Measurements from ENCODE around the gene SMIM45.

SMIM45 gene

DNA sequence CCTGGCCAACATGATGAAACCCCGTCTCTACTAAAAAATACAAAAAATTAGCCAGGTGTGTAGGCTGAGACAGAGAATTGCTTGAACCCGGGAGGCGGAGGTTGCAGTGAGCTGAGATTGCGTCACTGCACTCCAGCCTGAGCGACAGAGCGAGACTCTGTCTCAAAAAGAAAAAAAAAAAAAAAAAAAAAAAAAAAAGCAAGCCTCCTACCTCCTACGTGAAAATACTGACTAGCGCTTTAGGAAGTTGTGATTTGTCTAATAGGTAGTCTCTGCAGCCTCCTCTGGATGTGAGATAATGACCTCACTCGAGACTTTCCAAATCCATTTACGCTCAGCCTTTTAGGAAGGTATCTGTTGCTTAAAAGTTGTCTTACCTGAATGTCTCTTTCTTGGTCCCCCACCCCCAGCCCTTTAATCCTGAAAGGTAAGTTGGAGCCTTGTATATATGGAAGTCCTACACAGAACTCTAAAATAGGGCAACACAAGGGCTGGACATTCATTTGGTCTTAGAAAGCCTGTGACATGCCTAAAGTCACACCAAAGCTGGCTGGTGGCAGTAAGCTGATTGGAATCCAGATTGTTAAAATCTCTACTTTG, 22.8 kb downstream of the SMIM45 start:
- 54% methylated on average over 10 of the region's 10 CpGs for WGBS
- Histone ChIP-seq H3K9me3 (no peaks in the 10 kb centered on the region), H3K27ac (no peak overlapping the region), H3K4me1 (replicated peaks) (no peaks in the 10 kb centered on the region), H3K27me3 (replicated peaks; ENCODE audit: insufficient read depth) (no peaks in the 10 kb centered on the region), H3K4me3 (no peak overlapping the region), H3K36me3 (no peaks in the 10 kb centered on the region)
- no peak for DNase-seq (ENCODE audit: low spot score)
- intact Hi-C loops (cut with DNase I), result no loop called here
- TF ChIP-seq POLR2A (IDR thresholded peaks at IDR 0.05) (no peak), POLR2AphosphoS5 (IDR thresholded peaks at IDR 0.05) (no peak)
- TF ChIP-seq, protein P1, sequence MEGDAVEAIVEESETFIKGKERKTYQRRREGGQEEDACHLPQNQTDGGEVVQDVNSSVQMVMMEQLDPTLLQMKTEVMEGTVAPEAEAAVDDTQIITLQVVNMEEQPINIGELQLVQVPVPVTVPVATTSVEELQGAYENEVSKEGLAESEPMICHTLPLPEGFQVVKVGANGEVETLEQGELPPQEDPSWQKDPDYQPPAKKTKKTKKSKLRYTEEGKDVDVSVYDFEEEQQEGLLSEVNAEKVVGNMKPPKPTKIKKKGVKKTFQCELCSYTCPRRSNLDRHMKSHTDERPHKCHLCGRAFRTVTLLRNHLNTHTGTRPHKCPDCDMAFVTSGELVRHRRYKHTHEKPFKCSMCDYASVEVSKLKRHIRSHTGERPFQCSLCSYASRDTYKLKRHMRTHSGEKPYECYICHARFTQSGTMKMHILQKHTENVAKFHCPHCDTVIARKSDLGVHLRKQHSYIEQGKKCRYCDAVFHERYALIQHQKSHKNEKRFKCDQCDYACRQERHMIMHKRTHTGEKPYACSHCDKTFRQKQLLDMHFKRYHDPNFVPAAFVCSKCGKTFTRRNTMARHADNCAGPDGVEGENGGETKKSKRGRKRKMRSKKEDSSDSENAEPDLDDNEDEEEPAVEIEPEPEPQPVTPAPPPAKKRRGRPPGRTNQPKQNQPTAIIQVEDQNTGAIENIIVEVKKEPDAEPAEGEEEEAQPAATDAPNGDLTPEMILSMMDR (IDR thresholded peaks at IDR 0.05), result no peak

DNA sequence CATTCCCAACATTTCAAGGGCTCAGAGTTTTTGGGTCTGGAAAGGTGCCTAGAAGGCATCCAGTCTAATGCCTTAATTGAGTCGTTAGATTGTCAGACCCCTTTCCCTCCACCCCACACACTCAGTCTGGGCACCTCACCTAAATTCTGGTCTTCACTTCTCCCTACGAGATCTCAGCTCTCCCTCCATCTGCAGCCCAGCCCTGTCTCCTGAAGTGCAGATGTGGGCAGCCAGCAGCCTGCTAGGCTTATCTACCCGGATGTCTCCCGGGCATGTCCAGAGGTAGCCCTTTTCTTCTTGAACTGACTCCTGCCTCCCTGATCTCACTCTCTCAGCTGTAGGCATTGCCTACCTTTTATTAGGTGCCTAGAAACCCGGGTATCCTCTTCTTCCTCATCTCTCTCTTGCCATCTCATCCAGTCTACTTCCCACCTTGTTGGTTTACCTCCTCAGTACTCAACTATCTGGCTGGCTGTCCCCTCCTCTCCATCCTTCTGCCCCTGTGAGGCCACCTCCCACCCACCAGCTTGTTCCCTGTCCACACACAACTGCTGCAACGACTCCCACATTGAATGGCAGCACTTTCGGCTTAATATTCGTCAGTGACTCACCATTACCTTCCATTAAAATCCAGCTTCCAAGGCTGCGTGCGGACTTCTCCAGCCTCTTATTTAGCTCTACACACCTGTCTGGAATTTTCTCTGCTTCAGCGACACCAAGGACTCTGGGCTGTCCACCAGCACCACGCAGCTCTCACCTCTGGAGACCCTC, 23.5 kb downstream of the SMIM45 start:
- intact Hi-C loops (cut with DNase I), result no loop called here
- DNase-seq (ENCODE audit: low spot score), result no peak
- 64% methylated on average over 12 of the region's 12 CpGs for WGBS
- Histone ChIP-seq H3K27me3 (replicated peaks; ENCODE audit: insufficient read depth) (no peaks in the 10 kb centered on the region), H3K9me3 (no peaks in the 10 kb centered on the region), H3K4me3 (no peak overlapping the region), H3K4me1 (replicated peaks) (no peaks in the 10 kb centered on the region), H3K36me3 (no peaks in the 10 kb centered on the region), H3K27ac (no peak overlapping the region)
- no peak for TF ChIP-seq POLR2AphosphoS5 (IDR thresholded peaks at IDR 0.05)
- TF ChIP-seq, protein P1 (IDR thresholded peaks at IDR 0.05), result no peak

DNA sequence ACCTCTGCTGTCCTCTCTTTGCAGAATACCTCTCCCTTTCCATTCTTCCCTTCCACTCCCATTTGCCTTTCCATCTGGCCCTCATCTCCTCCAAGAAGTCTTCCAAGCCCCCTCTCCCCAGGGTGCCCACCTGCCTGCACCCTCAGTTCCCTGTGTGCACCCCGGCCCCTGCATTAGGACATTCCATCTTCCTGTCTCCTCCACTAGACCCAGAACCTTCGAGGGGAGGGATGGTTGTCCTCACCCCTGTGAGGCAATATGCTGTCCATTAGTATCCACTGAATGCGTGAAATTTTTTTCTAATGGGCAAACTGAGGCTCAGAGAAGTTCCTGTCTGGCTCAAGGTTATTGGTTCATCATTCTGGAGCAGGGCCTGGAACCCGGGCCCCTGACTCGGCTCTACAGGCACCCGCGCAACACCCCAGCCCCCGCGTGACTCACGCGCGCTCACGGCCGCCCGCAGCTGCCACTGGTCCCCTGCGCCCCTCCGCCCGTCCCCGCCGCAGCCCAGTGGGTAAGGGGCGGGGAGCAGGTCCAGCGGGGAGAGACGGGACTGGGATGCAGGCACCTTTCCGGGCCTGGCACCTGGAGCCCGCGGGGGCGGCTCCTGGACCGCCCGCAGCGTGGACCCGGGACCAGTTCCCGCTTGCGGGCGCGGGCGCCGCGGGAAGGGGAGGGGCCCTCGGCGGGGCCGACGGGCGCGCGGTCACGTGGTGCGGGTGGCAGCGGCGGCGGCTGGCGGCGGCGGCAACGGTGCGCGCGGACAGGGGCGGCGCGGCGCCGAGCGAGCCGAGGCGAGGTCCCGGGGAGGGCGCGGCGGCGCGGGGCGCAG, 24.3 kb downstream of the SMIM45 start:
- peak; percentile 46 for DNase-seq (ENCODE audit: low spot score)
- 2% methylated on average over 50 of the region's 72 CpGs for WGBS
- TF ChIP-seq POLR2A (IDR thresholded peaks at IDR 0.05) (no peak), POLR2AphosphoS5 (IDR thresholded peaks at IDR 0.05) (no peak)
- intact Hi-C loops (cut with DNase I), result no loop called here
- Histone ChIP-seq H3K27ac (no peak overlapping the region), H3K36me3 (no peaks in the 10 kb centered on the region), H3K4me1 (replicated peaks) (no peaks in the 10 kb centered on the region), H3K27me3 (replicated peaks; ENCODE audit: insufficient read depth) (no peaks in the 10 kb centered on the region), H3K9me3 (no peaks in the 10 kb centered on the region), H3K4me3 (peak overlapping the region; percentile 33 to 46)

DNA sequence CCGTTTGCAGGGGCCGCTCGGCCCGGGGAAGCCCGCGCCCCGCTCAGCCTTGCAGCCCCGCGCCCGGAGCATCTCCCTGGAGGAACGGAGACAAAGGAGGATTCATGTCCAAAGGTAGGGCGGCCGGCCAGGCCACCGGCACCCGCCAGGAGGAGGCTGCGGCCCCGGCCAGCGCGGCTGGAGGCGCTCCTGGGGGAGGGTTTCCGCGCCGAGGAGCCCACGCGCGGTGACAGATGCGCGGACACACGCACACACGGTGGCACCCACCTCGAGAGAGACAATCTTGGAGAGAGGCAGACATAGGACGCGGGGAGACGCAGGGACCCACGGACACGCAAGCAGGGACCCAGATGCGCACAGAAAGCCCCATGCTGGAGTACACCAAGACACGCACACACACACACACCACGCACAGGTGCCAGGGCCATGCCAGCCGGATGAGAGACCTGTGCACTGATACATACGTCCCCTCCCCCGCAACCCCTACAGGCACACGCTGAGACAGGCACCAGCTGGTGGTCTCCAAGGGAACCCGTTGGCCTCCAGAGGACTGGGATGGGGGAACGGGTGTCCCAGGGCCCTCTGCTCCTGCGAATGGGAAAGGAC, 25.1 kb downstream of the SMIM45 start:
- peak overlapping the region; percentile 33 to 46 for H3K4me3 ChIP-seq
- H3K36me3 ChIP-seq, result no peaks in the 10 kb centered on the region
- H3K27me3 ChIP-seq (replicated peaks; ENCODE audit: insufficient read depth), result no peaks in the 10 kb centered on the region
- H3K27ac ChIP-seq, result no peak overlapping the region
- no peaks in the 10 kb centered on the region for H3K4me1 ChIP-seq (replicated peaks)
- 2% methylated on average over 46 of the region's 46 CpGs for WGBS
- no peaks in the 10 kb centered on the region for H3K9me3 ChIP-seq
- intact Hi-C loops (cut with DNase I), result no loop called here
- DNase-seq (ENCODE audit: low spot score), result no peak
- TF ChIP-seq POLR2A (IDR thresholded peaks at IDR 0.05) (no peak), POLR2AphosphoS5 (IDR thresholded peaks at IDR 0.05) (no peak)
- TF ChIP-seq, protein P1 (IDR thresholded peaks at IDR 0.05), result no peak

DNA sequence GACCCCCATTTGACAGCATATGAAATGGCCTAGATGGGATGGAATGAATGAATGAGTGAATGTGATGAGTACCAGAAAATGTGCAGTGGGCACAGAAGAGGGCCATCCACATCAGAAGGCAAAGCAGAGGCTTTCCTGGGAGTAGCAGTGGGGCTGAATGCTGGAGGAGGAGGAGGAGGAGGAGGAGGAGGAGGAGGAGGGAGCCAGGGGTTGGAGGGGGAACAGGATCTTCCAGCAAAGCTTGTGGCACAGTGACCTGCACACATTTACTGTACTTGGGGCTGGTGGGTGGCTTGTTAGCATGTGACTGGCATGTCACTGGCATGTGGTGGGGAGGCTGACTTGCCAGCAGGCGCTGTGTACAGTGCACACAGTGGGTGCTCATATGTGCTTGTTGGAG, 26.8 kb downstream of the SMIM45 start:
- H3K27ac ChIP-seq, result no peak overlapping the region
- 100% methylated on average over 1 of the region's 1 CpG for WGBS
- H3K4me1 ChIP-seq (replicated peaks), result no peaks in the 10 kb centered on the region
- no peak for DNase-seq (ENCODE audit: low spot score)
- no peak overlapping the region for H3K4me3 ChIP-seq
- no peaks in the 10 kb centered on the region for H3K36me3 ChIP-seq
- no peaks in the 10 kb centered on the region for H3K27me3 ChIP-seq (replicated peaks; ENCODE audit: insufficient read depth)
- H3K9me3 ChIP-seq, result no peaks in the 10 kb centered on the region
- intact Hi-C loops (cut with DNase I), result no loop called here
- TF ChIP-seq POLR2AphosphoS5 (IDR thresholded peaks at IDR 0.05), result no peak
- TF ChIP-seq, protein P1 (IDR thresholded peaks at IDR 0.05), result no peak
- no peak for TF ChIP-seq POLR2A (IDR thresholded peaks at IDR 0.05)

Measured in prostate gland (tissue), 2 donors.